ENCODE results near the gene ADH6. TPM values are rescaled to one million over a fixed set of nuclear protein-coding genes. Genes with fewer than 3 reads are reported as not detected.
A peak's percentile ranks its signal among the peaks of the same experiment; 100 is the strongest.

ADH6 gene
- total and polyA plus RNA-seq, 2 of the 13 experiments (the other 11 are each of a cell fraction or from before 2014, with no cell fraction given), result 39.8 to 73.9 TPM

GRCh38 chr4:99159699-99160098, 59.3 kb downstream of the ADH6 start (continued):
- TF ChIP-seq ZNF792 (CRISPR knock-in tag; IDR thresholded peaks at IDR 0.05) (0 out of 2 replicates have a peak, but pooled peaks have one; percentile 18), STAG1 (CRISPR knock-in tag; IDR thresholded peaks at IDR 0.05) (peak; percentile 59), RAD21 (CRISPR knock-in tag; IDR thresholded peaks at IDR 0.05) (peak; percentile 46; the same call in 1 of the 2 replicates), TEAD2 (CRISPR knock-in tag; IDR thresholded peaks at IDR 0.05) (no peak), GATAD2A (CRISPR knock-in tag; IDR thresholded peaks at IDR 0.05) (0 out of 2 replicates have a peak, but pooled peaks have one; percentile 54), BRF2 (CRISPR knock-in tag; IDR thresholded peaks at IDR 0.05) (no peak), HDAC1 (CRISPR knock-in tag; IDR thresholded peaks at IDR 0.05) (0 out of 2 replicates have a peak, but pooled peaks have one; percentile 26), PAX8 (CRISPR knock-in tag; IDR thresholded peaks at IDR 0.05; ENCODE audit: borderline replicate concordance) (no peak), YY1 (IDR thresholded peaks at IDR 0.05; ENCODE audit: insufficient read depth, insufficient replicate concordance, low read depth, low read length) (no peak), THRA (CRISPR knock-in tag; IDR thresholded peaks at IDR 0.05; ENCODE audit: borderline replicate concordance) (peak; percentile 54; the same call in 1 of the 2 replicates), HIC2 (CRISPR knock-in tag; IDR thresholded peaks at IDR 0.05; ENCODE audit: low read depth) (no peak), ZNF280B (CRISPR knock-in tag; IDR thresholded peaks at IDR 0.05; ENCODE audit: borderline replicate concordance) (no peak), MIXL1 (CRISPR knock-in tag; IDR thresholded peaks at IDR 0.05) (0 out of 2 replicates have a peak, but pooled peaks have one; percentile 37), KLF16 (CRISPR knock-in tag; IDR thresholded peaks at IDR 0.05) (peak in 1 of 2 experiments; percentile 36; a peak in 1 of 4 replicates), ARID4A (CRISPR knock-in tag; IDR thresholded peaks at IDR 0.05; ENCODE audit: borderline replicate concordance) (no peak), CREM (IDR thresholded peaks at IDR 0.05) (no peak), CREM (CRISPR knock-in tag; IDR thresholded peaks at IDR 0.05) (no peak), ZNF362 (CRISPR knock-in tag; IDR thresholded peaks at IDR 0.05; ENCODE audit: borderline replicate concordance) (peak; percentile 85)

All from HepG2 (cell line).